PC-9 (cell line): Measurements from ENCODE around the gene CTTNBP2. TPM values are rescaled to one million over a fixed set of nuclear protein-coding genes. Genes with fewer than 3 reads are reported as not detected.

Experiments used
- BruUV-seq: library from RNA; stranded (reverse); fragments of 400-500 nt; replicated peaks from 2 replicates; lab custom pipeline; 2021; lab: Mats Ljungman, UMichigan
- CTCF ChIA-PET: fragments of 300-600 bp; sonication (Branson Sonifier 250); formaldehyde crosslinking; loops from one replicate; lab custom pipeline; 2022; ENCODE audit warnings: antibody characterized with exemption; lab: Charles Lee
- POLR2A ChIA-PET: fragments of 300-600 bp; sonication (Branson Sonifier 250); formaldehyde crosslinking; loops from one replicate; lab custom pipeline; 2022; ENCODE audit warnings: antibody characterized with exemption; ENCODE audit not compliant: unreplicated experiment; lab: Charles Lee
- DNase-seq, 2 experiments: peaks; one replicate each; pipeline versions ENCODE4 v3.0.0 to v3.0.0-alpha.2; 2015 to 2022; ENCODE audit warnings: mixed read lengths in 1 of 2
- H2AFZ ChIP-seq: fragments of 200-600 bp; sonication (generic); 2 replicates; pipeline ENCODE4 v1.8.1; 2017; ENCODE audit warnings: antibody characterized with exemption
- H3F3A ChIP-seq: fragments of 200-600 bp; sonication (generic); 2 replicates; pipeline ENCODE4 v1.8.1; 2017; ENCODE audit warnings: antibody characterized with exemption, mild to moderate bottlenecking, low read depth; ENCODE audit not compliant: insufficient read depth
- H3K27ac ChIP-seq: fragments of 200-600 bp; sonication (generic); 2 replicates; pipeline ENCODE4 v1.6.1; 2016; ENCODE audit warnings: mixed run types
- H3K27me3 ChIP-seq: fragments of 200-600 bp; sonication (generic); 2 replicates; pipeline ENCODE4 v1.6.1; 2016; ENCODE audit warnings: low read depth, mixed run types; ENCODE audit not compliant: insufficient read depth
- H3K36me3 ChIP-seq: fragments of 200-600 bp; sonication (generic); 2 replicates; pipeline ENCODE4 v1.6.1; 2016; ENCODE audit warnings: low read depth, mixed run types
- H3K4me1 ChIP-seq: fragments of 200-600 bp; sonication (generic); replicated peaks from 2 replicates; pipeline ENCODE4 v1.6.1; 2016; ENCODE audit warnings: mixed run types; ENCODE audit not compliant: insufficient read depth
- H3K4me2 ChIP-seq: fragments of 200-600 bp; sonication (generic); 2 replicates; pipeline ENCODE4 v1.6.1; 2017; ENCODE audit warnings: mixed run types
- H3K4me3 ChIP-seq: fragments of 200-600 bp; sonication (generic); 2 replicates; pipeline ENCODE4 v1.6.1; 2016; ENCODE audit warnings: mixed run types
- H3K79me2 ChIP-seq: fragments of 200-600 bp; sonication (generic); 2 replicates; pipeline ENCODE4 v1.6.1; 2017; ENCODE audit warnings: low read depth, mixed run types
- H3K9me2 ChIP-seq: fragments of 200-600 bp; sonication (generic); 2 replicates; pipeline ENCODE4 v1.8.1; 2017; ENCODE audit warnings: mild to moderate bottlenecking; ENCODE audit not compliant: insufficient read depth
- H3K9me3 ChIP-seq: fragments of 200-600 bp; sonication (generic); 2 replicates; pipeline ENCODE4 v1.8.1; 2016; ENCODE audit warnings: low read depth; ENCODE audit not compliant: insufficient read depth
- H4K20me1 ChIP-seq: fragments of 200-600 bp; sonication (generic); 2 replicates; pipeline ENCODE4 v1.8.1; 2017; ENCODE audit not compliant: insufficient read depth
- CTCF ChIP-seq: fragments of 200-600 bp; sonication (generic); conservative IDR thresholded peaks from 2 replicates; pipeline ENCODE4 v1.6.1; 2017; ENCODE audit warnings: mixed run types, antibody characterized with exemption, mild to moderate bottlenecking, moderate library complexity
- EZH2 ChIP-seq: fragments of 200-600 bp; sonication (generic); IDR thresholded peaks from 2 replicates; pipeline ENCODE4 v1.8.0; 2017; ENCODE audit warnings: antibody characterized with exemption, low read depth
- intact Hi-C: fragments of 100-400 bp; cut with micrococcal nuclease; formaldehyde crosslinking; loops from one replicate; pipeline ENCODE4 v1.10.0; 2022; ENCODE audit not compliant: unreplicated experiment
- total RNA-seq: library from RNA; stranded (reverse); gene quantifications from 2 replicates; pipeline ENCODE4 v1.2.3, GENCODE V29; 2021

CTTNBP2 gene
- total RNA-seq, 1 experiment from 2014 or later = not detected

- Histone ChIP-seq H3K4me3 (no peak overlapping the region), H3K79me2 (no peaks in the 10 kb centered on the region), H3K27ac (no peak overlapping the region), H3K9me2 (no peaks in the 10 kb centered on the region), H3F3A (no peaks in the 10 kb centered on the region), H3K4me1 (no peaks in the 10 kb centered on the region), H2AFZ (no peak overlapping the region), H3K4me2 (no peak overlapping the region), H3K36me3 (no peaks in the 10 kb centered on the region), H3K27me3 (no peaks in the 10 kb centered on the region), H4K20me1 (no peaks in the 10 kb centered on the region), H3K9me3 (no peaks in the 10 kb centered on the region)
- POLR2A ChIA-PET = no interaction called here
- no peak for TF ChIP-seq EZH2
- TF ChIP-seq CTCF = no peak
- intact Hi-C loops = no loop called here
- no TSS peak for BruUV-seq
- DNase-seq = no peak
- CTCF ChIA-PET = no interaction called here
These were observed 97.0 kb downstream of the CTTNBP2 start for GRCh38 chr7:117776224-117776623.

- Histone ChIP-seq H3K79me2 (no peaks in the 10 kb centered on the region), H3K27ac (no peak overlapping the region), H3K9me2 (no peaks in the 10 kb centered on the region), H3K27me3 (no peaks in the 10 kb centered on the region), H3K4me2 (no peak overlapping the region), H3K9me3 (no peaks in the 10 kb centered on the region), H2AFZ (no peak overlapping the region), H3K36me3 (no peaks in the 10 kb centered on the region), H3F3A (no peaks in the 10 kb centered on the region), H3K4me1 (no peaks in the 10 kb centered on the region), H3K4me3 (no peak overlapping the region), H4K20me1 (no peaks in the 10 kb centered on the region)
- BruUV-seq = no TSS peak
- no peak for DNase-seq
- intact Hi-C loops = no loop called here
- ChIA-PET POLR2A (no interaction called here), CTCF (no interaction called here)
- TF ChIP-seq EZH2 (no peak), CTCF (no peak)
These were observed 97.4 kb downstream of the CTTNBP2 start for GRCh38 chr7:117775801-117776200.

DNA sequence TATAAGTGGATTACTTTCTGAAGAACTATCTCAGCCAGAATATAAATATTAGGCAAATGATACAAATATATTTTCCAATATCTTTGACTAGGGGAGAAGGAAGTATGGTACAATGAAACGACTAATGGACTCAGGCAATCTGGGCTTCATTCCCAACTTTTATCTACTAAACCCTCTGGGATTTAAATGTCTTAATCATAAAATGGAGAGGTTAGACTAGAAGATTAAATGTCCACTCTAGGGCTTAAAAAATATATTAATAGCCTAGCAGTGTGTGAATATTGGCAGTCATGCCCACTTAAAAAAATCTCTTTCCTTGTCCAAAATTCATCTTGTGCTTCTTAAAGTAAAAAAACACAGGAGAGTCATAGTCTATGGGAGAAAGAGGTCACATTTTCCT is 98.3 kb downstream of the CTTNBP2 start:
- H3K27ac ChIP-seq = no peak overlapping the region
- intact Hi-C loops = no loop called here
- no peak for TF ChIP-seq EZH2
- TF ChIP-seq CTCF = no peak
- no peaks in the 10 kb centered on the region for H3K4me1 ChIP-seq
- no peak overlapping the region for H3K4me2 ChIP-seq
- H3K36me3 ChIP-seq = no peaks in the 10 kb centered on the region
- DNase-seq = no peak
- H3K9me2 ChIP-seq = no peaks in the 10 kb centered on the region
- H3K27me3 ChIP-seq = no peaks in the 10 kb centered on the region
- CTCF ChIA-PET = interaction anchor here (0.6 kb wide), 2 partner anchors 90 to 385 kb away, joined by 5 read pairs; no protein-coding TSS in a partner anchor
- POLR2A ChIA-PET = no interaction called here
- no peaks in the 10 kb centered on the region for H3K79me2 ChIP-seq
- H3K9me3 ChIP-seq = no peaks in the 10 kb centered on the region
- BruUV-seq = no TSS peak
- no peaks in the 10 kb centered on the region for H3F3A ChIP-seq
- H2AFZ ChIP-seq = no peak overlapping the region
- H4K20me1 ChIP-seq = no peaks in the 10 kb centered on the region
- no peak overlapping the region for H3K4me3 ChIP-seq
